ENCODE measurements around the gene SLC19A1.

Gene SLC19A1

DNA sequence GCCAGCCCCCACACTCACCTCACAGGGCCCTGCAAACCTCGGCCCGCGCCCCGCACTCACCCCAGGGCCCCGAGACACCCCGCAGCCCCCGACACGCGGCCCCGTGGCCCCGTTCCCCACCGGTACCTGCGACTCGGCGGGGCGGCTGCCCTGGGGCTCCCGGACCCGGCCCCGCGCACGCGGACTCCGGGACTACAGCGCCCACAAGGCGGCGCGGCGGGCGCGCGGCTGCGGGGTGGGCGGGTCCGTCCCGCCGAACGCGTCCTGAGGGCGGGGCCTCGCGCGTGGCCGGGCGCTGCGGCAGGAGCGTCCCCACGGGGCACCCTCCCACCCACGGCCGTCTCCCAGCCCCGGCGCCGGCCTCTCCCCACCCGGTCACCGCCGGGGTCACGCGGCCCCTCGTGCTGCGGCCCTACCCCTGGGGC lies at the start of gene SLC19A1:
Gene SLC19A1 (minus strand): TSS at position 199 of the 425 bp plus-strand sequence. CDS start 4,481 bp downstream, outside the sequence.
- peak; percentile 48 for DNase-seq (ENCODE audit: low read depth)

GRCh38 chr21:45591619-45592207 lies 49.5 kb upstream of the SLC19A1 start:
- no peak for DNase-seq (ENCODE audit: low read depth)

GRCh38 chr21:45590726-45591618 lies 48.7 kb upstream of the SLC19A1 start:
- DNase-seq (ENCODE audit: low read depth), result peak; percentile 26

GRCh38 chr21:45590246-45590725 lies 48.0 kb upstream of the SLC19A1 start:
- peak; percentile 36 for DNase-seq (ENCODE audit: low read depth)

DNA sequence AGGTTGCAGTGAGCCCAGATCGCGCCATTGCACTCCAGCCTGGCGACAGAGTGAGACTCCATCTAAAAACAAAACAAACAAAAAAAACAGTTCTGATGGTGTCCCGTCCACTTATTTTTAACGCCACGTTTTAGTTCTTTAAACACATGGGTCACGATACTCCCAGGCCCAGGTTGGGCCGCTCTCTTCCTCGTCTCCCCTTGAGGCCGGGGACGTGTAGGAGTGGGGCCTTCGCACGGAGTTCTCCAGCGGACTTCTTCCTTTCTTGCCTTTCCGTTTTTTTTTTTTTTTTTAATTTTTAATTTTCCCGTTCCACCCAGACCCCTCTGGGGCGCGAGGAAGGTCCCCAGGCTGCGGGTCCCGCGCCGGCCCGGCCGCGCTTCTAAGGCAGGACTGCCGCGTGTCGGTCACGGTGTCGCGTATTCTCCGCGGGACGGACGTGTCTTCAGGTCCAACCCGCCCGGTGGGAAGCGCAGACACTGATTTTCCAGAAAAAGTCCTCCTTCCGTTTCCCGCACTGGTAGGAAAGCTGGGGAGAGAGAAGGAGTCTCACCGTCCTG lies 47.5 kb upstream of the SLC19A1 start:
- DNase-seq (ENCODE audit: low read depth), result no peak

DNA sequence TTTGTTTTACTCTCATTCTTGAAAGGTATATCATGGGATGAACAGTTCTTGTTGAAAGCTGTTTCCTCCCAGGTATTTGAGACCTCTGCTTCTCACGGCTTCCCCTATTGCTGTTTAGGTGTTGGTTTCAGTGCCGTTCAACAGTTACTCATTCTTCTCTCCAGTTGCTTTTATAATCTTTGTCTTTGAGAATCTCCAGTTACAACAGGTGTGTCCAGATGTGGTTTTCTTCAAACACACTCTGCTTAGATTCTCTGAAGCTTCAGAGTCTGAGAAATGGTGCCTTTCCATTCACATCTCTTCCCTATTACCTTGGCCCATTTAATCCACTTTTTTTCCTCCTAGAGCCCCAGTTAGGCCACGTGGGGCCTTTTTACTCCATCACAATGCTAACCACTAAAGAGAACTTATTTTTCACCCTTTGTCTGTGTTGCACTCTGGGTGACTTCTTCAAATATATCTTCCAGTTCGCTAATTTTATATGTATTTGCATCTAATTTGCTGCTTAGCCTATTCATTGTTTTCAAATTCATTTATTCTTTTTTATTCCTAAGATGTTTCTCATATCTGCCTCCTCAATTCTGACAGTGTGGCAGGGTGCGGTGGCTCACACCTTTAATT lies 46.7 kb upstream of the SLC19A1 start:
- DNase-seq (ENCODE audit: low read depth), result no peak

DNA sequence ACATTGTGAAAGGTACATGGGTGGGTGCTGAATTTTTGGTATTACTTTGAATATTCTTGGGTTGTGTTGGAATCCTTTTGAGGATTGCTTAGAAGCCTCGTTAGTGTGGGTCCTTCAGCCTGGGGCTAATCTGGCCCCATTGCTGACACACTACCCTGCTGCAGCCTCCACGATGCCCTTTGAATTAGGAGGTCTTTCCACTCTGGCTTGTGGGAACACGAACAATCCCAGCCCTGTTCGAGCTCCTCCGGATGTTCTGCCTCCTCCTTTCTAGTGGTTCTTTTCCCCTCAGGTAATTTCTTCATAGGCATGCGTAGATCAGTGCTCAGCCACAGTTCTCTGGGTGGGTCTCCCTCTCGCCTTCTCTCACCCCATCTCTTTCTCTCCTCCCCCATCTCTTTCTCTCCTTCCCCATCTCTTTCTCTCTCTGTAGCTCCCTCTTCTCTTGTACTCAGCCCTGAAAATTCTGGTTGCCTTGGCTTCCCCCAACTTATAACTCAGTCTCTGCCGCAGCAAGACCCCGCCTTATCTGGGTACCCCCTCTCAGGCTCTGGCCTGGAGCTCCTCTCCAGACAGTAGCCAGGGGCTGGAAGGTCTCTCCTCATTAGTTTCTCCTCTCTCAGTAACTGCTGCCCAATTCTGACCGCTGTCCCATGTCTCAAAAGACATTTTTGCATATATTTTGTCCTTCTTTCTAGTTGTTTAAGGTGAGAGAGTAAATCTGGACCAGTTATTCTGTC lies 46.0 kb upstream of the SLC19A1 start:
- DNase-seq (ENCODE audit: low read depth), result no peak

- DNase-seq (ENCODE audit: low read depth), result no peak
Observed at GRCh38 chr21:45586289-45586858, 44.1 kb upstream of the SLC19A1 start.

GRCh38 chr21:45584786-45585185 lies 42.5 kb upstream of the SLC19A1 start:
- no peak for DNase-seq (ENCODE audit: low read depth)

- no peak for DNase-seq (ENCODE audit: low read depth)
Observed at GRCh38 chr21:45583831-45584509, 41.7 kb upstream of the SLC19A1 start.

DNA sequence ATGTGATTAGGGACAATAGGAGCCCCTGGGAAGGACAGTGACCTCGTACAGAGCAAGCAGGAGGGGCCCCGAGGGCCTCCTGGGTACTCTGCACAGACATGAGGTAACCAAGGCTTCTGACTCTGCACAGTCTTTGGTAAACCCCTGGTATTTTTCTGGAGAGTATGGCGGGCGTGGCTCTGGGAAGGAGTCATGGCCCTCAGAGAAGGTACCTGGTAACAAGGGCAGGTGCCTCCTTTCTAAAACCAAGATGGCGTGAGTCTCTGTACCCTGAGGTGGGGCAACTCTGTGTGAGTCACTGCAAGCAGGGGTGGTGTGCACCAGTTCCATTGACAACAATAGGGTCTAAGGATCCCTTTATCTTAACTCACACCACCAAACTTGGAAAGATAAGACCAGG lies 39.9 kb upstream of the SLC19A1 start:
- DNase-seq (ENCODE audit: low read depth), result no peak

GRCh38 chr21:45581322-45581712 lies 39.1 kb upstream of the SLC19A1 start:
- DNase-seq (ENCODE audit: low read depth), result no peak

DNA sequence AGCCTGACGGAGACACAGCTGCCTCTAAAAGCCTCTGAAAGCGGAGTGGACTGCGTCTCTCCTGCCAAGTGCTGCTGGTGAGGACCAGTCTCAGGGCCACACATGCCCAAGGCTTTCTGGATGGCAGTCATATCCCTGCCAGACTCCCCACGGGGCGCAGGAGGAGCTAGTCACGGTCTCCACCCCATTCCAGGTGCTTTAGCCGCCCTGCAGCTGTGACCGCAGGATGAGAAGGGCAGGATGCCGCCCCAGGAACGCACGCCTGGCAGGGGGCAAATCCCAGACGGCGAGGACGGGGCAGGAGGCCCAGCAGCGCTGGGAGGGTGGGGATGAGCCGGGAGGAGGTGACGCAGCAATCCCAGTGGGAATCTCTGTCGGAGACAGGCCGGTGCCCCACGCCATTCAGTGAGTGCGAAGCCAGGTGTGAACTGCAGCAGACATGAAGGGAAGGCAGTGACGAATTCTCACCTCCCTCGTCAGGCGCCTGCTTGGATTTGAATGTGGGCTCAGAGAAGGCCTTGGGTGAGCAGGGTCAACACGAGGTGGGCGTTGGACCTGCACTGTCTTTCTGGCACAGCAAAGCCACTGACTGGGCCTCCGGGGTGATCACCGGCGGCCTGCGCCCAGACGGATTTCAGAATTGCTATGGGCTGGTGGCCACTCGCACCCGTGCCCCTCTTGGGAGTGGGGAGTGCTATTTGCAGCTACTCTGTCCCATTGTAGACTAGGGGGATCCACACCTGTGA lies 38.5 kb upstream of the SLC19A1 start:
- no peak for DNase-seq (ENCODE audit: low read depth)

- DNase-seq (ENCODE audit: low read depth), result no peak
Observed at GRCh38 chr21:45580181-45580575, 37.9 kb upstream of the SLC19A1 start.

GRCh38 chr21:45579383-45580180 lies 37.3 kb upstream of the SLC19A1 start:
- no peak for DNase-seq (ENCODE audit: low read depth)

DNA sequence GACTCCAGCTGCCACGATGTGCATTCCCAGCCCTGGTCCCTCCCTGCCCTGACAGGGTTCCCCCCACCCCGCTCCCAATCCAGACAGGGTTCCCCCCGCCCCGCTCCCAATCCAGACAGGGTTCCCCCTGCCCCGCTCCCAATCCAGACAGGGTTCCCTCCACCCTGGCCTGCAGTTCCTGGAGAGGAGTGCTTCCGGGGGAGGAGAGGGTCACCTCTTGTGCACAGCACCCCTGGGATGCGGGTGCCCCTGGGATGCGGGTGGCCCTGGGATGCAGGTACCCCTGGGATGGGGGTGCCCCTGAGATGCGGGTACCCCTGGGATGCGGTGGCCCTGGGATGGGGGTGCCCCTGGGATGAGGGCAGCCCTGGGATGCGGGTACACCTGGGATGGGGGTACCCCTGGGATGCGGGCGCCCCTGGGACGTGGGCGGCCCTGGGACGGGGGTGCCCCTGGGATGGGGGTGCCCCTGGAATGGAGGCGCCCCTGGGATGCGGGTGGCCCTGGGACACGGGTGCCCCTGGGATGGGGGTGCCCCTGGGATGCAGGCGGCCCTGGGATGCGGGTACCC lies 36.7 kb upstream of the SLC19A1 start:
- no peak for DNase-seq (ENCODE audit: low read depth)

- no peak for DNase-seq (ENCODE audit: low read depth)
Observed at GRCh38 chr21:45578176-45578801, 36.0 kb upstream of the SLC19A1 start.

DNA sequence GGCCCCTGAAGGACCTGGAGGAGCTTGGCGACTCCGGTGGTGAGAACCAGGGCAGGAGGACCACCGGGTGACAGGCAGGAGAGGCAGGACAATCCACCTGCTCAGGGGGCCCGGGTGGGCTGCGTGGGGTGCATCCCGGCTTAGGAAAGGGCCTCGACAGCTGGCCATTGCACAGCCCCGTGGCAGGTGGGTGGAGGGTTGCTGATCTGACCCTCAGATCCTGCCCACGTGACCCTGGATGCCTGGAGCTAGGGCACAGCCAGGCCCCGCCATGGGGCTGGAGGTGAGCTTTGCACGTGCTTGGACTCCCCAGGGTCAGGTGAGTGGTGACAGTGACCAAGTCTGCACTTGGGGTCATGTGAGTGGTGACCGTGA lies 35.5 kb upstream of the SLC19A1 start:
- DNase-seq (ENCODE audit: low read depth), result no peak

All from stimulated activated CD8-positive, alpha-beta memory T cell treated with anti-CD3 and anti-CD28 coated beads, Interleukin-7, amount 100 ng/mL, for 24 hours (primary cell).